ENCODE results near the gene GPR153. TPM values are rescaled to one million over a fixed set of nuclear protein-coding genes. Genes with fewer than 3 reads are reported as not detected.

Gene GPR153
- total and polyA plus RNA-seq, 2 of the 13 experiments (the other 11 are each of a cell fraction or from before 2014, with no cell fraction given) = 0.22 to 0.31 TPM

DNA sequence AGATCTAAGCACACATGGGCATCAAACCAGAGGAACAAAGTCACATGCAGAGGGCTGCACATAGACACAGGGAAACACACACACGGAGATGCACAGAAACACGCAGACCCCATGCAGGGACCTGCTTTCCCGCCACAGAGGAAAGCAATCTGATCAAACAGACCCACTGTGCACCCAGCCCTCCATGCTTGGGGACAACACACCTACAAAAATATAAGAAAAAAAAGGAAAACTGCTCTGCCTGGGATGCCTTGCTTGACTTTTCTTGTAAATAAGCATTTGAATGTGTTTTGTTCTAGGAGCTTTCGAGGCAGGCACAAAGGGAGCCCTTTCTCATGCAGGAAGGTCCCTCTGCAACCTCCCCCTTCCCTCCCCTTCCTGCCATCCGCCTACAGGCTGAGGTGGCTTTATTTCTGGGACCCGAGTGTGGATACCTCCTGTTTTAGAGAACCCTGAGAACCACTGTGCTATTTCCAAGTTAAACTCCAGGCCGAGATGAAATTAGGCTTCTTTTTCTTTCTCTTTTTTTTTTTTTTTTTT is 21.6 kb downstream of the GPR153 start:
- H4K20me1 ChIP-seq (ENCODE audit: insufficient read depth, low read length) = 0 out of 2 replicates have a peak, but pooled peaks cover 2% of the 10 kb centered on the region
- ChIA-PET CTCF (ENCODE audit: low intra/inter-chr PET ratio, low total read pairs) (no interaction called here), POLR2A (interaction anchor here (1.0 kb wide), 1 partner anchor 15 kb away, joined by 3 read pairs; no protein-coding TSS in a partner anchor)
- no peaks in the 10 kb centered on the region for H3K9me3 ChIP-seq (ENCODE audit: low read length)
- H2AFZ ChIP-seq (ENCODE audit: low read length) = no peak overlapping the region
- no peak overlapping the region for H3K27ac ChIP-seq (ENCODE audit: extremely low read length, insufficient read depth, low read length)
- no peak for DNase-seq (ENCODE audit: low spot score)
- peaks cover 58% of the 10 kb centered on the region for H3K4me1 ChIP-seq (ENCODE audit: insufficient read depth, low read length)
- H3K36me3 ChIP-seq (replicated peaks in 1 of 2; ENCODE audit: control insufficient read depth in 1 of 2, insufficient read depth in 2 of 2, low read length in 2 of 2) = no peaks in the 10 kb centered on the region
- ATAC-seq = no peak
- H3K4me3 ChIP-seq (replicated peaks in 1 of 3; ENCODE audit: insufficient read depth in 1 of 3, low read depth in 2 of 3, low read length in 3 of 3) = no peak overlapping the region
- no peak overlapping the region for H3K9ac ChIP-seq (ENCODE audit: insufficient read depth, low read depth, low read length)
- peak overlapping the region; percentile 70 for H3K4me2 ChIP-seq (ENCODE audit: low read depth, low read length)
- WGBS (ENCODE audit: low lambda C conversion rate) = 15% methylated on average over 7 of the region's 7 CpGs
- BruUV-seq (replicated peaks) = no TSS peak
- H3K79me2 ChIP-seq (ENCODE audit: insufficient read depth, low read length) = peaks cover 11% of the 10 kb centered on the region
- intact Hi-C loops (cut with micrococcal nuclease; ENCODE audit: unreplicated experiment) = no loop called here
- TF ChIP-seq, protein P1, sequence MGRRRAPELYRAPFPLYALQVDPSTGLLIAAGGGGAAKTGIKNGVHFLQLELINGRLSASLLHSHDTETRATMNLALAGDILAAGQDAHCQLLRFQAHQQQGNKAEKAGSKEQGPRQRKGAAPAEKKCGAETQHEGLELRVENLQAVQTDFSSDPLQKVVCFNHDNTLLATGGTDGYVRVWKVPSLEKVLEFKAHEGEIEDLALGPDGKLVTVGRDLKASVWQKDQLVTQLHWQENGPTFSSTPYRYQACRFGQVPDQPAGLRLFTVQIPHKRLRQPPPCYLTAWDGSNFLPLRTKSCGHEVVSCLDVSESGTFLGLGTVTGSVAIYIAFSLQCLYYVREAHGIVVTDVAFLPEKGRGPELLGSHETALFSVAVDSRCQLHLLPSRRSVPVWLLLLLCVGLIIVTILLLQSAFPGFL (CRISPR knock-in tag; IDR thresholded peaks at IDR 0.05) = no peak
- TF ChIP-seq TP53 (CRISPR knock-in tag; conservative IDR thresholded peaks at IDR 0.05) = no peak
- in situ Hi-C loops (cut with HindIII; ENCODE audit: extremely low pct_ligation_motif_present, low pct_unique_long_range_greater_than_20kb) = no loop called here
- H3K27me3 ChIP-seq (ENCODE audit: control insufficient read depth in 1 of 2, insufficient read depth in 2 of 2, low read length in 2 of 2) = peaks cover 9 to 25% of the 10 kb centered on the region in 2 experiments; a peak in 3 of 5 replicates
- FAIRE-seq = no peak

DNA sequence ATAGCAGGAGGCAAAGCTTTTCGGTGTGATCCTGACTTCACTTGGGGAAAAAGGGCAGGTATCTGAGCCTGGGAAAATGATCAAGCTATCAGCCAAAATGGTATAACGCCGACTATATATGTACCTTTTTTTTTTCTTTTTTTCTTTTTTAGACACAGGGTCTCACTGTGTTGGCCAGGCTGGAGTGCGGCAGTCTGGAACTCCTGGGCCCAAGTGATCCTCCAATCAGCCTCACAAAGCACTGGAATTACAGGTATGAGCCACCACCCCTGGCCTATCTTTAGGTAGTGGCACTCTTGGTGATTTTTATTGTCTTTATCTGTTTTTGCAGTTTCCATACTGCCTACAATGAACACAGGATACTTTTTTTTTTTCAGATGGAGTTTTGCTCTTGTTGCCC is 23.8 kb downstream of the GPR153 start:
- peaks cover 20% of the 10 kb centered on the region for H3K79me2 ChIP-seq (ENCODE audit: insufficient read depth, low read length)
- H3K27me3 ChIP-seq (ENCODE audit: control insufficient read depth in 1 of 2, insufficient read depth in 2 of 2, low read length in 2 of 2) = peaks cover 0 to 9% of the 10 kb centered on the region in 2 experiments; a peak in 2 of 5 replicates
- intact Hi-C loops (cut with micrococcal nuclease; ENCODE audit: unreplicated experiment) = no loop called here
- in situ Hi-C loops (cut with HindIII; ENCODE audit: extremely low pct_ligation_motif_present, low pct_unique_long_range_greater_than_20kb) = no loop called here
- FAIRE-seq = no peak
- H2AFZ ChIP-seq (ENCODE audit: low read length) = no peak overlapping the region
- no peak overlapping the region for H3K4me3 ChIP-seq (replicated peaks in 1 of 3; ENCODE audit: insufficient read depth in 1 of 3, low read depth in 2 of 3, low read length in 3 of 3)
- H4K20me1 ChIP-seq (ENCODE audit: insufficient read depth, low read length) = no peaks in the 10 kb centered on the region
- no peak for ATAC-seq
- CTCF ChIA-PET (ENCODE audit: low intra/inter-chr PET ratio, low total read pairs) = no interaction called here
- BruUV-seq (replicated peaks) = no TSS peak
- TF ChIP-seq ZNF121 (CRISPR knock-in tag; IDR thresholded peaks at IDR 0.05) (peak; percentile 42; the same call in 1 of the 2 replicates), GPN1 (CRISPR knock-in tag; IDR thresholded peaks at IDR 0.05; ENCODE audit: borderline replicate concordance) (no peak)
- H3K9me3 ChIP-seq (ENCODE audit: low read length) = no peaks in the 10 kb centered on the region
- no peak overlapping the region for H3K9ac ChIP-seq (ENCODE audit: insufficient read depth, low read depth, low read length)
- WGBS (ENCODE audit: low lambda C conversion rate) = 92% methylated on average over 4 of the region's 4 CpGs
- H3K4me1 ChIP-seq (ENCODE audit: insufficient read depth, low read length) = peaks cover 68% of the 10 kb centered on the region
- no peak overlapping the region for H3K4me2 ChIP-seq (ENCODE audit: low read depth, low read length)
- no peak overlapping the region for H3K27ac ChIP-seq (ENCODE audit: extremely low read length, insufficient read depth, low read length)
- H3K36me3 ChIP-seq (replicated peaks in 1 of 2; ENCODE audit: control insufficient read depth in 1 of 2, insufficient read depth in 2 of 2, low read length in 2 of 2) = peaks cover 2 to 12% of the 10 kb centered on the region in 2 experiments; a peak in 4 of 5 replicates
- no peak for DNase-seq (ENCODE audit: low spot score)
- POLR2A ChIA-PET = interaction anchor here (1.6 kb wide), 1 partner anchor 32 kb away, joined by 5 read pairs; no protein-coding TSS in a partner anchor

All from HepG2 (cell line).